22Rv1 (cell line): ENCODE measurements around the gene ZBTB14.

Source experiments
- H3K27ac ChIP-seq: fragments of 450-650 bp; 2 replicates; pipeline ENCODE4 v1.5.1; 2017
- ZFX ChIP-seq: fragments of 450-650 bp; IDR thresholded peaks from 2 replicates; pipeline ENCODE4 v1.6.1; 2017; ENCODE audit warnings: antibody characterized with exemption, borderline replicate concordance
- TF ChIP-seq, protein P1 (sequence below): fragments of 450-650 bp; IDR thresholded peaks from 2 replicates; pipeline ENCODE4 v1.5.1; 2017; ENCODE audit warnings: mild to moderate bottlenecking

The ZBTB14 gene, protein sequence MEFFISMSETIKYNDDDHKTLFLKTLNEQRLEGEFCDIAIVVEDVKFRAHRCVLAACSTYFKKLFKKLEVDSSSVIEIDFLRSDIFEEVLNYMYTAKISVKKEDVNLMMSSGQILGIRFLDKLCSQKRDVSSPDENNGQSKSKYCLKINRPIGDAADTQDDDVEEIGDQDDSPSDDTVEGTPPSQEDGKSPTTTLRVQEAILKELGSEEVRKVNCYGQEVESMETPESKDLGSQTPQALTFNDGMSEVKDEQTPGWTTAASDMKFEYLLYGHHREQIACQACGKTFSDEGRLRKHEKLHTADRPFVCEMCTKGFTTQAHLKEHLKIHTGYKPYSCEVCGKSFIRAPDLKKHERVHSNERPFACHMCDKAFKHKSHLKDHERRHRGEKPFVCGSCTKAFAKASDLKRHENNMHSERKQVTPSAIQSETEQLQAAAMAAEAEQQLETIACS

DNA sequence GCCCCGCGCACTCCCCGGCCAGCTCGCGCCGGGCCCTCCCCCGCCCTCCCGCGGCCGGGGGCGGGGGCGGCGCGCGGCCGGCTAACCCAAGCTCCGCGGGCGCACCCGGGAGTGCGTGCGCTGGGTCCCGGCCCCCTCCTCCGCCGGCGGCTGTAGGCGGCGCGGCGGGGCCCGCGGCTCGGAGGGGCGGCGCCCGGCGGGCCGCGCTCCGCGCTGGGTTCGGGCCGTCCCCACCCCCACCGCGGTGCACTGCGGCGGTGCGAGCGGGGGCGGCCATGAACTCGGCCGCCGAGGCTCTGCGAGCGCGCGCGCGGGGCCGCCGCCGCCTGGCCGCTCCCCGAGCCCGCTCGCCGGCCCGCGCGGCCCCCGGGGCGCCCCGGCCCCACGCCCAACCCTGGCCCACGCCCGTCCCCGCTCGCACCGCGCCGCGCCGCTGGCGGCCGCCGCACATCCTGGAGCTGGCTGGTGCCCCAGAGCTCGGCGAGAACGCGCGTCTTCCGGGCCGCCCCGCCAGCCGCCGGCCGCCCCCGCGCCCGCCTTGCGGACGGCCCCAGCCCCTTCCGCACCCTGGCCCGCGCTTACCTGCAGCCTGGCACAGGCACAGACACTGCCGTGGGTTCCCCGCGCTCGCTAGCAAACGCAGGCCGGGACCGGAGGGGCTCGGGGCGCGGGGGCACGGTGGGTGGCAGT, at the start of gene ZBTB14:
ZBTB14 (minus strand) TSS at position 496 of the 690 bp plus-strand sequence. CDS start 2,480 bp downstream, outside the sequence.
- no peak for TF ChIP-seq ZFX
- TF ChIP-seq, protein P1, sequence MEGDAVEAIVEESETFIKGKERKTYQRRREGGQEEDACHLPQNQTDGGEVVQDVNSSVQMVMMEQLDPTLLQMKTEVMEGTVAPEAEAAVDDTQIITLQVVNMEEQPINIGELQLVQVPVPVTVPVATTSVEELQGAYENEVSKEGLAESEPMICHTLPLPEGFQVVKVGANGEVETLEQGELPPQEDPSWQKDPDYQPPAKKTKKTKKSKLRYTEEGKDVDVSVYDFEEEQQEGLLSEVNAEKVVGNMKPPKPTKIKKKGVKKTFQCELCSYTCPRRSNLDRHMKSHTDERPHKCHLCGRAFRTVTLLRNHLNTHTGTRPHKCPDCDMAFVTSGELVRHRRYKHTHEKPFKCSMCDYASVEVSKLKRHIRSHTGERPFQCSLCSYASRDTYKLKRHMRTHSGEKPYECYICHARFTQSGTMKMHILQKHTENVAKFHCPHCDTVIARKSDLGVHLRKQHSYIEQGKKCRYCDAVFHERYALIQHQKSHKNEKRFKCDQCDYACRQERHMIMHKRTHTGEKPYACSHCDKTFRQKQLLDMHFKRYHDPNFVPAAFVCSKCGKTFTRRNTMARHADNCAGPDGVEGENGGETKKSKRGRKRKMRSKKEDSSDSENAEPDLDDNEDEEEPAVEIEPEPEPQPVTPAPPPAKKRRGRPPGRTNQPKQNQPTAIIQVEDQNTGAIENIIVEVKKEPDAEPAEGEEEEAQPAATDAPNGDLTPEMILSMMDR = no peak
- H3K27ac ChIP-seq = peak within 1 kb of the TSS; percentile 99

DNA sequence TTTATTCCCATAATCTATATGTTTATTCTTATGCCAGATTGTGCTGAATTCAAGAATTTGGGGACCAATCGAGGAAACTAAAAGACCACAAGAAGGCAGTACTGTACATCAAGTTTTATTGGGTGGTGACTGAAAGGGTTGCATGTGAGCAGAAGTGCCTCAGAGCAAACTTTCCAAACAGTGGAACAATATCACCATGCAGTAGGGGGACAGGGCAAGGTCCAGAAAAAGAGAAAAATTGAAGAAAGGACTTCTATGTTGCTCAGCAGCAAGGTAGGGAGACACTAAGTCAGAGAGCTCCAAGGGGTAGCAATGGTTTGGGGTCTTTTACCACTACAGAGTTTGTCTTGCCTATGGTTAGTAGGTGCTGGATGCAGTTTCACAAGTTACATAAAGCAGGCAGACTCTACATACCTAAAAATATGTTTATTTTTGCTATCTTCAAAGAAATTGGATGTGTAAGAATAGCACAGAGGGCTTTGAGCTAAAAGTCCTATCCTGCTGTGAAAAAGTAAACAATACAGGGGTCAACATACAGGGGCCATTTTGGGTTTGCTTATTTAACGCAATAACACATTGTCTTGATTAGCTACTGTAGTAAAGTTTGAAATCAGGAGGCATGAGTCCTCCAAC, 43.8 kb upstream of the ZBTB14 start:
- no peak overlapping the region for H3K27ac ChIP-seq
- no peak for TF ChIP-seq ZFX
- TF ChIP-seq, protein P1 = no peak

DNA sequence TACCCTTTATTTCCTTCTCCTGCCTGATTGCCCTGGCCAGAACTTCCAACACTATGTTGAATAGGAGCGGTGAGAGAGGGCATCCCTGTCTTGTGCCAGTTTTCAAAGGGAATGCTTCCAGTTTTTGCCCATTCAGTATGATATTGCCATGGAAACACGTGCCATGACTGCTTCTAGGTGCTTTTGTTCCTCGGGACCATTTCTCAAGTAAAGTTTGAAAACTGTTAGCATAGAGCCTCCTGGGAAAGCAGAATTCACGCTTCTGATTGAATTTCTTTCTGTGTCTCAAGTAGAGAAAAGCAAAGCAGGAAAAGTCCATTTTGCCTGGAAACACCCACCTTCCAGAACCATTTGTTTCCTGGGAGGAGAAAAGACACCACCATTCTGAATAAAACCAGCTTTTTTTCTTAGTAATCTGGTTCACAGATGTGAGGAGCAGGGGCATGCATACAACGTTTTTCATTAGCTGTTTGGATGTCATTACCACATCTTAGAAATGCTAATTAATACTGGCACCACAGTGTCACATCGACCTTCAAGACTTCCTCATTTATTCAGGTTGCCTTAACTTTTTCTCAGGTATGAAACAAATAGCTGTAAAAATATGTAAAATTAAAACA, 39.0 kb upstream of the ZBTB14 start:
- H3K27ac ChIP-seq = no peak overlapping the region
- TF ChIP-seq, protein P1 = no peak
- TF ChIP-seq ZFX = no peak

DNA sequence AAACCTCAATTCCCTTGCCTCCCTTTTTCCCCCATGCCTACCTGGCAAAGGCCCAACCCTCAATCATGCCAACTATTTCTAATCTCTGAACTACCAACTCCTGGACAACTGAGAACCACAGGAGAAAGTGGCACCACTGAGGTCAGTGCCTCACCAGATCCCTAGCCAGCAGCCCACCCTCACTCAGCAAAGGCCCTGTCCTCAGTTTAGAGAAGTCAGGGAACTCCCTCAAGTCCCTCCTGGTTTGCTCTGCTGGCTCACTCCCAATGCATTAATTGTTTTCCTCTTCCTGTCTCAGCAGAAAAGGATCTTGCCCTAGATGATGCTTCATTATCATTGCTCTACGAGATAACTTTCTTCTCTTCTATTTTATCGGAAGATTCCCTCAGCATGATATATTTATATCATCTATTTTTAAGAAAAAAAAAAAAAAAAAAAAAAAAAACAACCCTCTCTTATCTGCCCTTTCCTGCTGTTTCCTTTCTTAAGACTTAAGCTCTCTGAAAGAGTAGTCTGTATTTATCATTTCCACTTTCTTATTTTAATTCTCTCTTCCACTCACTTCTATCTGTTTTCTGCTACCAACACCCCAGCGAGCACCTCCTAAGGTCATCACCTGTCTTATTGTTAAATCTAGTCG, 22.7 kb upstream of the ZBTB14 start:
- no peak overlapping the region for H3K27ac ChIP-seq
- TF ChIP-seq, protein P1 = no peak
- TF ChIP-seq ZFX = no peak

DNA sequence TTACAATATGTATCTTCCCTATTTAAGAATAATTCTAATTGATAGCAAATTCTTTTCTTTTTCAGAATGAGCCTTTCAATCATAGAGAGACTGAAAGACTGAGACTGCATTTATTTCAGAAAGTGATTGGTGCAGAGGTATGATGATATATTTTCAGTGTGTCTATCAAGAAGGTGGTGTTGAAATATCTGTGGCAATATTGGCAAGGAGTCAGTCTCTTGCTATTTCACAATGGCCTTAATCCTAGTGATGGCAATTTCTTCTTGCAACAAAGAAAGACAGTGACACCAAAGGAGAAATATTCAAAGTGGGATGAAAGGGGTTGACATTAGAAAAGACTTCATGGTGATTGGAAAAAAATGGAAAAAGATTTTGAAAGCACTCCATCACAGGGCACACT, 21.7 kb upstream of the ZBTB14 start:
- no peak overlapping the region for H3K27ac ChIP-seq
- TF ChIP-seq ZFX = no peak
- TF ChIP-seq, protein P1 = no peak

DNA sequence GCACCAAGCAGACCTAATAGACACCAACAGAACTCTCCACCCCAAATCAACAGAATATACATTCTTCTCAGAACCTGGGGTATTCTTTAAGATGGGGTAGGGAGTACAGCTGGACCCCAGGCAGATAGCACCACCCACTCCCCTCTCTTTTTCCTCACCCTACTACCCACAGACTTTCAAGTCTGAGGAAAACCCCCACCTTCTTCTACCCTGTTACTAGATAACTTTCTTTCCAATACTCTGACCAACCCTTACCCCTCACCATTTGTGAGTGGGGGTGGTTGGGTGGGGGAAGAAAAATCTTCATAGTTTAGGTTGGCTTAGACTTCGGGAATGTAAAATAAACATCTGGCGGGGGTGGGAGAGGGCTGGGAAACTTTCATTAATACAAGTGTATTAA, 20.3 kb upstream of the ZBTB14 start:
- TF ChIP-seq ZFX = no peak
- TF ChIP-seq, protein P1 = no peak
- H3K27ac ChIP-seq = no peak overlapping the region
